Activated naive CD4-positive, alpha-beta T cell treated with anti-CD3 and anti-CD28 coated beads, Interleukin-2, amount 50 U/mL, for 24 hours (primary cell): ENCODE data around the gene HDAC4.
"Not testable (repeated sequence)": the region's sequence is repeated elsewhere in the genome, so short reads cannot be mapped to it uniquely, and the experiment has no call there.

Experiments used
- H3K27ac Mint-ChIP-seq: one replicate; pipeline ENCODE4 v1.8.0; 2021; ENCODE audit warnings: mild to moderate bottlenecking, mixed read lengths
- H3K27me3 Mint-ChIP-seq: one replicate; pipeline ENCODE4 v1.8.0; 2021; ENCODE audit warnings: mixed read lengths
- H3K36me3 Mint-ChIP-seq: one replicate; pipeline ENCODE4 v1.8.0; 2021; ENCODE audit warnings: mixed read lengths
- H3K4me1 Mint-ChIP-seq: one replicate; pipeline ENCODE4 v1.8.0; 2021; ENCODE audit warnings: mixed read lengths
- H3K4me3 Mint-ChIP-seq: one replicate; pipeline ENCODE4 v1.8.0; 2021; ENCODE audit warnings: mild to moderate bottlenecking, mixed read lengths
- H3K9me3 Mint-ChIP-seq: one replicate; pipeline ENCODE4 v1.8.0; 2021; ENCODE audit warnings: mixed read lengths

Gene HDAC4

DNA sequence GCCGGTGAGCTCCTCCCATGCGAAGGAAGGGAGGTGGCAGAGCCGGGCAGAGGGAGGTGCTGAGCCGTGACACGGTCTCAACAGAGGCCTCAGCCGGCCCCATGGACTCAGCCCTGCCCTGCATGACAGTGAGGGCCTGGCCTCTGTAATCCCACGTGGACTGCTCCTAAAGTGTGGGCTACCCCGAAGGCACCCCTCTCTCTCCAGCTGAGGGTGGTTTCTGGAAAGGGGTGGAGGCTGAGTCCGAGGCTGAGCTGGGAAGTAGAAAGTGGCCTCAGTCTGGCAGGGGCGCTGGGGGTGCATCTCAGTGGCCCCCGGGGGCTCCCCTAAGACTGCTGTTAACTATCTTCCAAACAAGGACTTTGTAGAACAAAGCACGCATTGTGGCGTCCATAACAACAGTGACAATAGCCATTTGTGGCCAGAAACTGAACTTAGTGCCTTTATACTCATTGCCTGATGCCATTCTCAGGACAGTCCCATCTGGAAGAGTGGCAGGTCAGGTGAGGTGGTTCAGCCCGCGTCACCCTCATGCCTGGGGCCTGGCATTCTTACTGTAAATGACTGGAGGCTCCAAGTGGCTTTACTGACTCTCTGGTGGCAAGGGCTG lies 360.6 kb downstream of the HDAC4 start:
- H3K4me3 Mint-ChIP-seq: no peak overlapping the region
- no peaks in the 10 kb centered on the region for H3K36me3 Mint-ChIP-seq
- H3K9me3 Mint-ChIP-seq: no peaks in the 10 kb centered on the region
- H3K4me1 Mint-ChIP-seq: no peaks in the 10 kb centered on the region
- H3K27me3 Mint-ChIP-seq: no peaks in the 10 kb centered on the region
- H3K27ac Mint-ChIP-seq: no peak overlapping the region

DNA sequence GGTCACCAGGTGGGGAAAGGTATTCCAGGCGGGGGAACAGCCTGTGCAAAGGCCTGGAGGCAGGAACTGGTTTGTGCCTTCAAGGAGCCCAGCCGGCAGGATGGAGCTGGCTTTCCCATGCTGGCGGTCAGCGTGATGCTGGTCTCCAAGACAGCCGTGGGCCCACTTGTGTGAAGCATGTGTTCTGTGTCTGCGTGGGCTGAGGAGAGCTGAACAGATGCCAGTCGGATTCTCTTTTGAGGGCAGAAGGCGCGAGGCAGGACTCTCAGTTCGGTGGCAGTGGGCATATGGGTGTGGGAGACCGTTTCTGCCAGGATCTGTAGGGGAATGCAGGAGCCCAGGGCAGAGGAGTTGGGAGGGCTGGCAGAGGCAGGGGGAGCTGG lies 361.4 kb downstream of the HDAC4 start:
- Mint-ChIP-seq H3K9me3 (no peaks in the 10 kb centered on the region), H3K27me3 (peaks cover under 1% of the 10 kb centered on the region), H3K36me3 (no peaks in the 10 kb centered on the region), H3K4me1 (no peaks in the 10 kb centered on the region), H3K27ac (no peak overlapping the region), H3K4me3 (no peak overlapping the region)

DNA sequence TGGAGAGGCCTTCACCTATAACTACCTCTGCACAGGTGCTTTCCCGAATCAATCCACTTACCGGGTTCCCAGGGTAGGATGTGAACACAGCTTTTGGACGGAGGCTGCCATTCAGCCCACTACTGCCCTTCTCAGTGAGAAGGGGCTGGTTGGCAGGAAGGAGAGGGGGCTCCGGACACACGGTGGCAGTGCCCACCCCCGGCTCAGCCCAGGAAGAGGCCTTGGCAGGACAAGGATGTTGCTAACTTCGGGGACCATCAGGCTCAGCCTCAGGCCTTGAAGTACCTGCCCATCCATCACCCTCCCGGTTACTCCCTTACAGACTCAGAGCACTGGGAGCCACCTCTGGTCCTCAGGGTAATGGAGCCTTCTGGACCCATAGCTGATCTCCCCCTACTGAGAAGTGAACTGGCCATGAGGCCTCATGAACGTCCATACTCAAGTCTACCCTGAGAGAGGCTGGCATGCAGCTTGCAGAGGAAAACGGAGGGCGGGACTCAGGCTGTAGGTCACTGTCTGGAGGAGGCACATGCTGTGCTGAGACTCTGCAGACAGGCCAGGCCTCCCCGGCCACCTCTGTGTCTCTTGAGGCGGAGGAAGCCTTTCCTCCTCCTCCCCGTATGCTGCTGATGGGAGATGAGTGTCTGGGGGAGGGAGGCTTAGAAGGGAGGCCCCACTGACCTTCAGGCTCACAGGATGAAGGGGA lies 361.9 kb downstream of the HDAC4 start:
- Mint-ChIP-seq H3K36me3 (no peaks in the 10 kb centered on the region), H3K27ac (no peak overlapping the region)

DNA sequence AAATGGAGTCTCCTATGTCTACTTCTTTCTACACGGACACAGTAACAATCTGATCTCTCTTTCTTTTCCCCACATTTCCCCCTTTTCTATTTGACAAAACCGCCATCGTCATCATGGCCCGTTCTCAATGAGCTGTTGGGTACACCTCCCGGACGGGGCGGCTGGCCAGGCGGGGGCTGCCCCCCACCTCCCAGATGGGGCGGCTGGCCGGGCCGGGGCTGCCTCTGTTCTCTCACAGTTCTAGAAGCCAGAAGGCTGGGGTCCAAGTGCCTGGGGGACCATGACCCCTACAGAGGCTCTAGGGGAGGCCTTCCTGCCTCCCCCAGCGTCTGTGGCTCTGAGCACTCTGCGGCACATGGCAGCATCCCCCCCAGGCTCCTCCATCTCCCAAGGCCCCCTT lies 362.5 kb downstream of the HDAC4 start:
- H3K4me3 Mint-ChIP-seq, H3K36me3 Mint-ChIP-seq, H3K27ac Mint-ChIP-seq, H3K9me3 Mint-ChIP-seq, H3K4me1 Mint-ChIP-seq, H3K27me3 Mint-ChIP-seq: not testable (repeated sequence)

More for the DNA sequence above, 361.9 kb downstream of the HDAC4 start:
- Mint-ChIP-seq H3K9me3 (no peaks in the 10 kb centered on the region), H3K4me1 (no peaks in the 10 kb centered on the region), H3K27me3 (peaks cover 4% of the 10 kb centered on the region), H3K4me3 (no peak overlapping the region)

DNA sequence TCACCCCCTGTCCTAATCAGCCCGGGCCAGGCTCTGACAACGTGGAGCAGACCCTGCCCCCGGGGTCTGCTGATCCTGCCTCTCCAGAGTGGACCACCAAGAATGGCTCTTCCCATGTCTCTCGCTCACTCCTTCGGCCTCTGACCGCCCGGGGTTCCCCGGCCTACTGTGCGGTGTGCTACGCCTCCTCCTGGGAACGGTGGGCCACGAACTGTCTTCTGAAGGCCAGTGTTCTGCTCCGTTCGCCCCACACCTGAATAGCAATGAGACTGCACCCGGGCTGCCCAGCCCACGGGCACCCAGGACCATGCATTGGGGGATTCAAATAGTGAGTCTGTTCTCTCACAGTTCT lies 363.3 kb downstream of the HDAC4 start:
- Mint-ChIP-seq H3K27me3 (peaks cover 4% of the 10 kb centered on the region), H3K4me3 (no peak overlapping the region), H3K9me3 (no peaks in the 10 kb centered on the region), H3K27ac (peak overlapping the region; percentile 23), H3K36me3 (no peaks in the 10 kb centered on the region), H3K4me1 (no peaks in the 10 kb centered on the region)

DNA sequence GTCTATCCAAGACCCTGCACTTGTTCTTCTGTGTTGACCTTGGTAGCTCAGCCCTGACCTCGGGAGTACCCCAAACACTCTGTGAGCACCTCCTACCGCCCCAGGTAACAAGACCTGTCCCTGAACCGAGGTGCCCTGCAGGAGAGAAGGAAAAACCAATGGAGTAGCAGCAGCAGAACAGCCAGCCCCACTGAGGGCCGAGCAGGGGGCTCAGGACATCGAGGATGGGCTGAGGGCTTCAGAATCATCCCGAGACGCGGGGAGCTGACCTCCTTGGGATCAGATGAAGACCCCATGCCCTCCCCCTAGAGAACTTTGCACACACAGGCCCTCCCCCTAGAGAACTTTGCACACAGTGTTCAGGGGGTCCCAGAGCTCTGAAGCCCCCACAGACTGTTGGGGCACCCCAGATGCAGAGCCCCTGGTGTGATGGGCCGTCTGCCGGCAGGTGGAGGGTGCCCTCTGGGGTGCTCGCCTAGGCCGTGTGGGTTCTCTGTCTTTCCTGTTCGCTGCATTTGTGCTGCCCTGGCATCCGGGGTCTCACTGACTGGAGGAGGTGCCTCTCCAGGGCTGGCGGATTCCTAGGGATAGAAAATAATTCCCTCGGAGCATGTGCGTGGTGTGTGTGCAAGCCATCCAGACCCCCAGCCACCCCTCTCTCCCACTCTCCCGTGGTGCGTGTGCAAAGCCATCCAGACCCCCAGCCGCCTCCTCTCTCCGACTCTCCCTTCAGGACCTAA lies 363.8 kb downstream of the HDAC4 start:
- no peaks in the 10 kb centered on the region for H3K9me3 Mint-ChIP-seq

DNA sequence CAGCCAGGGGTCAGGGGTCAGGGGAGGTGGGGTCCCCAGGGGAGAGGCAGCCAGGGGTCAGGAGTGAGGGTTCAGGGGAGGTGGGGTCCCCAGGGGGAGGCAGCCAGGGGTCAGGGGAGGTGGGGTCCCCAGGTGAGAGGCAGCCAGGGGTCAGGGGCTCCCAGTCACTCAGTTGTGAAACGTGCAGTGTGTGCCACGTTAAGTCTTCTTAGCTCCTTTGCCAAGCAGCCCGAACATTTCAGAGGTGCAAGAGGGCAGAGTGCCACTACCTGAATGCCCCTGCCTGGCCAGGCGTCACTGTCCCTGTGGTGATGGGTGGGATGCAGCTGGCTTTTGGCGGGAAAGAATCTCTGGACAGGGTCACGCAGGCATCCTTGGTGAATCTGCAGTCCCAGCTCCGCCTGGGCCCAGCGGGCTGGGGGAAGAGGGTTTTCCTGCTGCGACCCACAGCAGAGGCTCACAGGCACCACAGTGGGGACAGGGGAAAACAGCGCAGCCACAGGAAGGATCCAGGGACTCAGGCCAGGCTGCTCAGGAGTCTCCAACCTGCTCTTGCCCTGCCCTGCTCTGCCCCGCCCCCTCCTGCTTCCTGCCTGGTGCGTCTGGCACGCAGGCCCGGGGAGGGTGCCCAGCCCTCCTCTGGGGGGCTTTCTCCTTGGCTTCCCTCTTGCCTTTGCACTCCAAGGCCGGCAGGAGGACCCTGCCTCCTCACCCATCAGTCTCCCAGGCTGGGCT lies 364.7 kb downstream of the HDAC4 start:
- Mint-ChIP-seq H3K27me3 (peaks cover 4% of the 10 kb centered on the region), H3K4me3 (no peak overlapping the region), H3K36me3 (no peaks in the 10 kb centered on the region), H3K4me1 (no peaks in the 10 kb centered on the region), H3K27ac (no peak overlapping the region), H3K9me3 (no peaks in the 10 kb centered on the region)

More for the DNA sequence above, 363.8 kb downstream of the HDAC4 start:
- Mint-ChIP-seq H3K36me3 (no peaks in the 10 kb centered on the region), H3K27me3 (peaks cover 4% of the 10 kb centered on the region), H3K27ac (peak overlapping the region; percentile 23), H3K4me1 (no peaks in the 10 kb centered on the region), H3K4me3 (no peak overlapping the region)

DNA sequence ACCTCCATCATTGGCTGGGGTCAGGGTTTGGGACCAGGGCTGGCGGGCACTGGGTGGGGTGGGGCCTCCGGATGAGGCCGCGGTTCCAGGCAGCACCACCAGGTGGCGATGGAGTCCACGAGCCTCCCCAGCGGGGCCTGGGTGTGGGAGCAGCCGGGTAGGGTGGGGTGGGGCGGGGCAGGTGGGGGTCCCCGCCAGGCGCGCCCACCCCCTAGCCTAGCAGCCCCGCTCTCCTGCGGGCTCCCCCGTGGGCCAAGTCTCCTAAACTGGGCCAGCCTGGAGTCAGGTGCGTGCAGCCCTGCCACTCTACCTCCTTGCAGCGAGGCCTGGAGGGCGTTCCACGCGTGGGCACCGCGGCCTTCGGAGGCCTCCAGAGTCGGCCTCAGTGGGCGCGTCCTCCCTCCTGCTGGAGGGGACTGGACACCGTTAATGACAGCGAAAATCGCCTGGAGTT lies 365.4 kb downstream of the HDAC4 start:
- H3K4me3 Mint-ChIP-seq: no peak overlapping the region
- H3K4me1 Mint-ChIP-seq: no peaks in the 10 kb centered on the region
- H3K36me3 Mint-ChIP-seq: no peaks in the 10 kb centered on the region
- H3K9me3 Mint-ChIP-seq: no peaks in the 10 kb centered on the region
- H3K27me3 Mint-ChIP-seq: peaks cover 6% of the 10 kb centered on the region
- no peak overlapping the region for H3K27ac Mint-ChIP-seq

DNA sequence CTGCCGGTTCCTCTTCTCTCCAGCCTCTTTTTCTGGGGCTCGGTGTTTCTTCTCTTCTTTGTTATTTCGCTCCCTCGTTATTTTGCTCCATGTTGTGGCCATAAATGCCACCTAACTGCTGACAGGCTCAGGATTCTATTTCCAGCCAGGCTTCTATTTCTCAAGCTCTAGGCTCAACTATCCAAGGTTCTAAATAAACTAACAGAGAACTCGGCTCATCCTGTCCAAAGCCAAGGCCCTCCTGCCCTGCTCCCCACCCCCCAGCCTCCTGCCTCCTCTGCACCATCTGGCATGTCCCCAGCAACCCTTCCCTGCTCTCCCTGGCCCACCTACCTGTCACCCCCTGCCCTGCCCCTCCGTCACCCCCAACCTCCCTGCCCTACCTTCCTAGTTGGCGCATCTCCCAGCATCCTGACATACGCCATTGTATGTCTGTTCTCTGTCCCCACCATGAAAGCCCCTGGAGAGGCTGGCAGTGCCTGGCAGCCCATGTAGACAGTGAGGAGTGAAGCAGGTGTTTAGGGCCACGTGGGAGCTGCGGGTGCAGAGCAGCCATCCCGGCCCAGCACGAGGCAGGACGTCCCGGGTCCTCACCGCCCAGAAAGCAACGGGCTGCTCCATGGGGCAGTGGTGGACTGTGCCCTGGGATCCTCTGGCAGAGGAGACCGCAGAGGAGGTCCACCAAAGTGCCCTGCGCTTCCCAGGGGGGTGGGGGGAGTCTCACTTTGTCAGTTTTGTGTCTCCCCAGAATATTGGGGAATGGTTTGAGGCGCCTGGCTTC lies 366.1 kb downstream of the HDAC4 start:
- Mint-ChIP-seq H3K4me3 (no peak overlapping the region), H3K27me3 (peaks cover 6% of the 10 kb centered on the region), H3K36me3 (no peaks in the 10 kb centered on the region), H3K4me1 (no peaks in the 10 kb centered on the region), H3K9me3 (no peaks in the 10 kb centered on the region), H3K27ac (no peak overlapping the region)

DNA sequence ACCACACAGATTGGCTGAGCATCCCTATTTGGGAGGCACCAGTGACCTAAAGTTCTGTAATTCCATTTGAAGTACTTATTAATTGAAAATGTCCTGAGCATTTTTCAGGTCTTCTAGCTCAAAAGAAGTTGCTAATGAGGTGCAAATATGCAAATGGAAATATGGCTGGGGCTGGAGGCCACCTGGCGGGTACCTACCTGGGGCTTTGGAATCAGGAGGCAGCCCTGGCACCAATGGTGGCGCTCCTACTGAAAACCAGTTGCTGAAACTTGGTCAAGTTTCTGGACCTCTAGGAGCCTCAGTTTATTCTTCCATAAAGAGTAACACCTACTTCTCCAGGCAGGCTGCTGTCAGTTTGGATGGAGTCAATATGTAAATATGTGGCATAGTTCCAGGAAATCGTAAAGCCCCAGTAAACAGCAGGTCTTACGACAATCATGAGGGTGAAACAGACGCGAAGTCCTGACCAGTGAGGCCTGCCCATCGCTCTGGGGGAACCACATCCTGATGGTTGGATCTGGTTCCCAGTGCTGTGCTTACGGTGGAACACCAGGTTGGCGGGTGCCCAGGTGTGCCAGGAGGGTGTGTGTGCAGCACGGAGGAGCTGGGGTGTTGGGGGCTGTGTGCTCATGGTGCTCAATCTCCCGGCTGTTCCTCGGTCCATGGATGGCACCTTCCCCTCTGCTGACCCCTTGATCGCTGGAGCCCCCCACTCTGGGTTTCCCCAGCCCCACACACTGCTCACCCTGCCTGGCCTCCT lies 366.8 kb downstream of the HDAC4 start:
- no peak overlapping the region for H3K4me3 Mint-ChIP-seq
- no peaks in the 10 kb centered on the region for H3K9me3 Mint-ChIP-seq
- H3K27ac Mint-ChIP-seq: no peak overlapping the region
- H3K36me3 Mint-ChIP-seq: no peaks in the 10 kb centered on the region
- no peaks in the 10 kb centered on the region for H3K4me1 Mint-ChIP-seq
- H3K27me3 Mint-ChIP-seq: peaks cover 6% of the 10 kb centered on the region

DNA sequence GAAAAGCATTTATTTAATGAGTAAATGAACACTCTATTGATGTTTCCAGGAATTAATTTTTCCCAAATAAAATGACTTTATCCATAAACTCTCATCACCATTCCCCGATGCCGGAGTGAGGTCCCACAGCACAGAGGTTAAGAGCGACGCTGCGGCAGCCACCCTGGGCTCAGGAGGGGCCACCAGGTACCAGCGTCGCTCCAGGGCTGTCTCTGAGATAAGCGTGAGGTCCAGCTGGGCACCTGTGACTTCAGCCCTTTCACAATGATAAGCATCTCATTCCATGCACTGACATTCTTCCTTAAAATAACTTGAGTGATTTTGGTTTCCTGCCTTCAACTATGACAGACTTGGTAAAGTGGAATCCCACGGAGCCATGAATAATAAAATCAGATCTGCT lies 370.9 kb downstream of the HDAC4 start:
- no peaks in the 10 kb centered on the region for H3K9me3 Mint-ChIP-seq
- H3K27me3 Mint-ChIP-seq: peaks cover 6% of the 10 kb centered on the region
- H3K4me1 Mint-ChIP-seq: no peaks in the 10 kb centered on the region
- no peak overlapping the region for H3K4me3 Mint-ChIP-seq
- no peak overlapping the region for H3K27ac Mint-ChIP-seq
- no peaks in the 10 kb centered on the region for H3K36me3 Mint-ChIP-seq

DNA sequence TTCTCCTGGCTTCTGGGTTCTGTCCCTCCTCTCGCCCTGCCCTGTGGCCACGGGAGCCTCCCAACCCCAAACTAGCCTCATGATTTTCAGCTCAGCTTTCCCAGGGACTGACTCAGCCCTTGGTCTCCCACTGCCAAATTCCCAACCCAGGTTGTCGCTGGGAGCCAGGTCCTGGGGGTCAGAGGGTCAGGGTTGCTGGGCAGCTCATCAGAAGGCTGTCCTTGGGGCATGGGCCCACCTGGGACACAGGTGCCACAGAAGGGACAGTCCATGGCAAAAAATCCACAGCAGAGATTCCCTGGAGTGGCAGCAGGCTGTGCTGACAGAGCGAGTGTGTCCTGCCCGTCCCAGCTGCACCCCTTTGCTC lies 372.6 kb downstream of the HDAC4 start:
- no peaks in the 10 kb centered on the region for H3K36me3 Mint-ChIP-seq
- no peaks in the 10 kb centered on the region for H3K9me3 Mint-ChIP-seq
- peaks cover 2% of the 10 kb centered on the region for H3K27me3 Mint-ChIP-seq
- no peak overlapping the region for H3K4me3 Mint-ChIP-seq
- no peaks in the 10 kb centered on the region for H3K4me1 Mint-ChIP-seq
- H3K27ac Mint-ChIP-seq: no peak overlapping the region

DNA sequence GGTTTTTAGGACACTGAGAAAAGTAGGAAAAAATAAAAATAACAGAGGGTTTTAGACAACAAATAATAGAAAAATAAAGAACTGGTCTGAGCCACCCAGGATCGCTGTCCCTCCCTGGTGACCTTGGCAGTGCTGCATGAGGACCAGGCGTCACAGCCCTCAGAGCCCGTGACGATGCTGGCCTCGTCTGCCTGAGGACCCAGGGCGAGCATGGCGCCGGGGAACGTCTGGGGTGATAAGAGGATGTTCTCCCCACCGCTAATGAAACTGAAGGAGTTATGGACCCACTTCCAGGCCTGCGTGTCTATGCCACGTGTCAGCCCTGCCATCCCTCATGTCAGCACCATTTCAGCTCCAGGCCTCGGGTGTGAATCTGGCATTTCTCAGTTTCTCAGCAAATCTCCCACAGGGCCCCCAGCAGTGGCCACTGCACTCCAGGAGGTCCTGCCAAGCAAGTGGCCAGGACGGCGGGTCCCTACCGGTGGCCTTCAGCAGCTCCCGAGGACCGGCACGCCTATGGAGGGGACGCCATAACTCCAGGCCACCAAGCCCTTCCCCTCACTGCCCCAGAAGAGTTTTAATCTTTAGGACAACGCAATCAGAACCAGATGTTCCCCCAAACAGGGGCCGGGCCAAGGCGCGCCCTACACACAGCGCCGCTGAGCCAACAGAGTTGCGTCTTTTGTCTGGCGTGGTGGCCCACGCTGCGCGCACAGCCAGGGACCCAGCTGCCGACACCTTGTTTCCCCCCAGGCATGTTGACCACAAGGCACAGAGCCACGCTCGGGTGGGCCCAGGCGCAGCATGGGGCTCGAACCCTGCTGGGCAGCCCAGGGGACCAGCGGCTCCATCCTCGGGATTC lies 373.2 kb downstream of the HDAC4 start:
- H3K4me1 Mint-ChIP-seq: no peaks in the 10 kb centered on the region
- H3K4me3 Mint-ChIP-seq: no peak overlapping the region
- H3K27ac Mint-ChIP-seq: no peak overlapping the region
- H3K27me3 Mint-ChIP-seq: peaks cover 2% of the 10 kb centered on the region
- H3K9me3 Mint-ChIP-seq: no peaks in the 10 kb centered on the region
- H3K36me3 Mint-ChIP-seq: no peaks in the 10 kb centered on the region
